ENCODE measurements around the gene CD59.
"Not testable (repeated sequence)": the region's sequence is repeated elsewhere in the genome, so short reads cannot be mapped to it uniquely, and the experiment has no call there.

The CD59 gene

GRCh38 chr11:33667819-33668467 lies 68.3 kb downstream of the CD59 start:
- H3K4me3 ChIP-seq (replicated peaks; ENCODE audit: low read depth, low read length) = no peak overlapping the region
- no peak for DNase-seq (ENCODE audit: extremely low read depth, insufficient read length)
- TF ChIP-seq CTCF (IDR thresholded peaks at IDR 0.05; ENCODE audit: insufficient read depth, low read length, poor library complexity, severe bottlenecking) = no peak
- peaks cover 11% of the 10 kb centered on the region for H3K36me3 ChIP-seq (ENCODE audit: control insufficient read depth, insufficient read depth, low read length)
- H3K27me3 ChIP-seq (replicated peaks; ENCODE audit: control insufficient read depth, insufficient read depth, low read length) = no peaks in the 10 kb centered on the region

- no peak for DNase-seq (ENCODE audit: extremely low read depth, insufficient read length)
- H3K27me3 ChIP-seq (replicated peaks; ENCODE audit: control insufficient read depth, insufficient read depth, low read length) = no peaks in the 10 kb centered on the region
- H3K36me3 ChIP-seq (ENCODE audit: control insufficient read depth, insufficient read depth, low read length) = peaks cover 12% of the 10 kb centered on the region
- no peak for TF ChIP-seq CTCF (IDR thresholded peaks at IDR 0.05; ENCODE audit: insufficient read depth, low read length, poor library complexity, severe bottlenecking)
- H3K4me3 ChIP-seq (replicated peaks; ENCODE audit: low read depth, low read length) = no peak overlapping the region
These were observed 70.7 kb downstream of the CD59 start for GRCh38 chr11:33665350-33666106.

DNA sequence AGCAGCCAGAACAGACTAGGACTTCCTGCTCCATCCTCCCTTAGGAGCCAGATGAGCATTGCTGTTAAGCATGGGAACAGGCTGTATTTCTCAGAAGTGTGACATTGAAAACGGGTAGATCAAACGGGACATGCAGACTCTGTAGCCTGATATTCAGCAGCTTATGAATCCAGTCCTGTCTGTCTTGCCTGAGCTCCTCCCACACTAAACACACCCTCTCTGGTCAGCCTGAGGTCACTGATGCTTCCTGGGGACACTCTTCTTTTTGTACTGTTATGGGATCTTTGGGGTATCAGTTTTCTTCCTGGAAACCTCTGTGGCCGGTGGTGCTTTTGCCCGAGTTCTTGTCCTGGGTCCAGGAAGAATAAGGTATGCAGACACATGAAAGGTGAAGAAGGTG lies 71.4 kb downstream of the CD59 start:
- no peak for DNase-seq (ENCODE audit: extremely low read depth, insufficient read length)
- no peak overlapping the region for H3K4me3 ChIP-seq (replicated peaks; ENCODE audit: low read depth, low read length)
- no peaks in the 10 kb centered on the region for H3K27me3 ChIP-seq (replicated peaks; ENCODE audit: control insufficient read depth, insufficient read depth, low read length)
- peaks cover 12% of the 10 kb centered on the region for H3K36me3 ChIP-seq (ENCODE audit: control insufficient read depth, insufficient read depth, low read length)
- no peak for TF ChIP-seq CTCF (IDR thresholded peaks at IDR 0.05; ENCODE audit: insufficient read depth, low read length, poor library complexity, severe bottlenecking)

GRCh38 chr11:33664166-33664565 lies 72.1 kb downstream of the CD59 start:
- H3K4me3 ChIP-seq (replicated peaks; ENCODE audit: low read depth, low read length) = no peak overlapping the region
- TF ChIP-seq CTCF (IDR thresholded peaks at IDR 0.05; ENCODE audit: insufficient read depth, low read length, poor library complexity, severe bottlenecking) = no peak
- no peaks in the 10 kb centered on the region for H3K27me3 ChIP-seq (replicated peaks; ENCODE audit: control insufficient read depth, insufficient read depth, low read length)
- peaks cover 12% of the 10 kb centered on the region for H3K36me3 ChIP-seq (ENCODE audit: control insufficient read depth, insufficient read depth, low read length)
- no peak for DNase-seq (ENCODE audit: extremely low read depth, insufficient read length)

DNA sequence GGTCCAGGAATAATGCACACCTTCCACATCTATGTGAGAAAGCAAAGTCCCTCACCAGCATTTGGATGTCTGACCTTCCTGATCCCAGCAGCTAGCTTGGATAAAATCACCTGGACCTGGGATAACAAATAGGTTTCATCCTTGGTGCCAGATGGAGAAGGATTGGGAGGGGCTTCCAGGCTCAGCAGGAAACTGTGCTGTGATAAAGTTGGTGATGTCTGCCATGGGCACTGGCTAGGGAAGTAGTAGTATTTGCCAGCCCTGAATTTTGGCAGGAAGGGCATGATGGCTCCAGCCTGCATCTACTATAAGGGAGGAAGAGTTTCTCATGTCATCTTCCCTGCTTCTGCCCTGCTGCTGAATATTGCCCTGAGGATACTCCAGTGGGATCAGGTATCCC lies 73.1 kb downstream of the CD59 start:
- no peak for DNase-seq (ENCODE audit: extremely low read depth, insufficient read length)
- peaks cover 12% of the 10 kb centered on the region for H3K36me3 ChIP-seq (ENCODE audit: control insufficient read depth, insufficient read depth, low read length)
- no peaks in the 10 kb centered on the region for H3K27me3 ChIP-seq (replicated peaks; ENCODE audit: control insufficient read depth, insufficient read depth, low read length)
- H3K4me3 ChIP-seq (replicated peaks; ENCODE audit: low read depth, low read length) = no peak overlapping the region
- TF ChIP-seq CTCF (IDR thresholded peaks at IDR 0.05; ENCODE audit: insufficient read depth, low read length, poor library complexity, severe bottlenecking) = no peak

DNA sequence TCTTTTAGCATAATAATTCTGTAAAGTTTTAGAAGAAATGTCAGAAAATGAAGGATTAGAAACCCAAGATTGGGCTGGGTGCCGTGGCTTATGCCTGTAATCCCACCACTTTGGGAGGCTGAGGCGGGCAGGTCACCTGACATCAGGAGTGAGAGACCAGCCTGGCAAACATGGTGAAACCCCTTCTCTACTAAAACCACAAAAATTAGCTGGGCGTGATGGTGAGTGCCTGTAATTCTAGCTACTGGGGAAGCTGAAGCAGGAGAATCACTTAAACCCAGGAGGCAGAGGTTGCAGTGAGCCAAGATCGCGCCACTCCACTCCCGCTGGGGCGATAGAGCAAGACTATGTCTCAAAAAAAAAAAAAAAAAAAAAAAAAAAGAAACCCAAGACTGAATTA lies 74.7 kb downstream of the CD59 start:
- DNase-seq (ENCODE audit: extremely low read depth, insufficient read length); H3K27me3 ChIP-seq (replicated peaks; ENCODE audit: control insufficient read depth, insufficient read depth, low read length); H3K4me3 ChIP-seq (replicated peaks; ENCODE audit: low read depth, low read length): not testable (repeated sequence)
- H3K36me3 ChIP-seq (ENCODE audit: control insufficient read depth, insufficient read depth, low read length) = peaks cover 11% of the 10 kb centered on the region

Data from GM06990 (cell line).